Measurements from ENCODE around the gene ERC2. TPM values are rescaled to one million over a fixed set of nuclear protein-coding genes. Genes with fewer than 3 reads are reported as not detected.

The ERC2 gene
- total and polyA plus RNA-seq, 2 of the 13 experiments (the other 11 are each of a cell fraction or from before 2014, with no cell fraction given): 0.16 to 0.22 TPM

- Histone ChIP-seq H3K27ac (ENCODE audit: extremely low read length, insufficient read depth, low read length) (no peak overlapping the region), H3K4me3 (replicated peaks in 1 of 3; ENCODE audit: insufficient read depth in 1 of 3, low read depth in 2 of 3, low read length in 3 of 3) (no peak overlapping the region), H4K20me1 (ENCODE audit: insufficient read depth, low read length) (no peaks in the 10 kb centered on the region), H3K4me1 (ENCODE audit: insufficient read depth, low read length) (peaks cover 12% of the 10 kb centered on the region), H3K36me3 (replicated peaks in 1 of 2; ENCODE audit: control insufficient read depth in 1 of 2, insufficient read depth in 2 of 2, low read length in 2 of 2) (no peaks in the 10 kb centered on the region), H3K27me3 (ENCODE audit: control insufficient read depth in 1 of 2, insufficient read depth in 2 of 2, low read length in 2 of 2) (no peaks in the 10 kb centered on the region), H3K9me3 (ENCODE audit: low read length) (no peaks in the 10 kb centered on the region), H3K79me2 (ENCODE audit: insufficient read depth, low read length) (no peaks in the 10 kb centered on the region), H2AFZ (ENCODE audit: low read length) (no peak overlapping the region), H3K9ac (ENCODE audit: insufficient read depth, low read depth, low read length) (no peak overlapping the region), H3K4me2 (ENCODE audit: low read depth, low read length) (no peak overlapping the region)
- ChIA-PET CTCF (ENCODE audit: low intra/inter-chr PET ratio, low total read pairs) (no interaction called here), POLR2A (no interaction called here)
- FAIRE-seq (no peak), ATAC-seq (no peak), DNase-seq (ENCODE audit: low spot score) (no peak)
- in situ Hi-C loops (cut with HindIII; ENCODE audit: extremely low pct_ligation_motif_present, low pct_unique_long_range_greater_than_20kb): no loop called here
- no peak for TF ChIP-seq FLYWCH1 (CRISPR knock-in tag; IDR thresholded peaks at IDR 0.05)
- no peak for TF ChIP-seq SNAPC2 (CRISPR knock-in tag; IDR thresholded peaks at IDR 0.05)
- TF ChIP-seq ZNF101 (CRISPR knock-in tag; IDR thresholded peaks at IDR 0.05; ENCODE audit: borderline replicate concordance, low read depth): no peak
- TF ChIP-seq MXD4 (CRISPR knock-in tag; IDR thresholded peaks at IDR 0.05): no peak
- TF ChIP-seq ZBTB34 (CRISPR knock-in tag; IDR thresholded peaks at IDR 0.05): no peak
- TF ChIP-seq TBL1XR1 (IDR thresholded peaks at IDR 0.05; ENCODE audit: borderline replicate concordance, low read length, partially characterized antibody): no peak
- TF ChIP-seq MAFG (CRISPR knock-in tag; IDR thresholded peaks at IDR 0.05): no peak
- TF ChIP-seq MED1 (CRISPR knock-in tag; IDR thresholded peaks at IDR 0.05): no peak
- TF ChIP-seq U2AF2 (IDR thresholded peaks at IDR 0.05; ENCODE audit: low read depth, low read length): no peak
- TF ChIP-seq CTCF (CRISPR knock-in tag; IDR thresholded peaks at IDR 0.05): no peak
- no peak for TF ChIP-seq ZNF256 (CRISPR knock-in tag; conservative IDR thresholded peaks at IDR 0.05)
- no peak for TF ChIP-seq ZFY (CRISPR knock-in tag; IDR thresholded peaks at IDR 0.05)
- no peak for TF ChIP-seq CBX5 (CRISPR knock-in tag; IDR thresholded peaks at IDR 0.05; ENCODE audit: borderline replicate concordance)
- TF ChIP-seq GTF3A (CRISPR knock-in tag; conservative IDR thresholded peaks at IDR 0.05): no peak
- TF ChIP-seq, protein P1, sequence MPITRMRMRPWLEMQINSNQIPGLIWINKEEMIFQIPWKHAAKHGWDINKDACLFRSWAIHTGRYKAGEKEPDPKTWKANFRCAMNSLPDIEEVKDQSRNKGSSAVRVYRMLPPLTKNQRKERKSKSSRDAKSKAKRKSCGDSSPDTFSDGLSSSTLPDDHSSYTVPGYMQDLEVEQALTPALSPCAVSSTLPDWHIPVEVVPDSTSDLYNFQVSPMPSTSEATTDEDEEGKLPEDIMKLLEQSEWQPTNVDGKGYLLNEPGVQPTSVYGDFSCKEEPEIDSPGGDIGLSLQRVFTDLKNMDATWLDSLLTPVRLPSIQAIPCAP (CRISPR knock-in tag; IDR thresholded peaks at IDR 0.05; ENCODE audit: low read depth): no peak
- intact Hi-C loops (cut with micrococcal nuclease; ENCODE audit: unreplicated experiment): no loop called here
- WGBS (ENCODE audit: low lambda C conversion rate): 2% methylated on average over 6 of the region's 6 CpGs
- no TSS peak for BruUV-seq (replicated peaks)
These were observed 946.4 kb downstream of the ERC2 start for GRCh38 chr3:55521738-55522421.
